ENCODE results near the gene FAAP100.

The FAAP100 gene

GRCh38 chr17:81509972-81510784 is 42.0 kb downstream of the FAAP100 start:
- no peak for DNase-seq

- DNase-seq, result no peak
Observed at GRCh38 chr17:81509207-81509971, 42.8 kb downstream of the FAAP100 start.

- DNase-seq, result no peak
Observed at GRCh38 chr17:81508639-81509206, 43.4 kb downstream of the FAAP100 start.

- DNase-seq, result no peak
Observed at GRCh38 chr17:81503619-81504018, 48.5 kb downstream of the FAAP100 start.

GRCh38 chr17:81502471-81503017 is 49.6 kb downstream of the FAAP100 start:
- DNase-seq, result no peak

GRCh38 chr17:81500047-81500446 is 52.1 kb downstream of the FAAP100 start:
- no peak for DNase-seq

- no peak for DNase-seq
Observed at GRCh38 chr17:81499601-81499970, 52.6 kb downstream of the FAAP100 start.

- DNase-seq, result no peak
Observed at GRCh38 chr17:81498953-81499600, 53.1 kb downstream of the FAAP100 start.

GRCh38 chr17:81494626-81495377 is 57.4 kb downstream of the FAAP100 start:
- no peak for DNase-seq

- no peak for DNase-seq
Observed at GRCh38 chr17:81493198-81494038, 58.7 kb downstream of the FAAP100 start.

- DNase-seq, result no peak
Observed at GRCh38 chr17:81492706-81493105, 59.4 kb downstream of the FAAP100 start.

- no peak for DNase-seq
Observed at GRCh38 chr17:81492202-81492601, 60.0 kb downstream of the FAAP100 start.

- no peak for DNase-seq
Observed at GRCh38 chr17:81491761-81492160, 60.4 kb downstream of the FAAP100 start.

- no peak for DNase-seq
Observed at GRCh38 chr17:81491181-81491581, 61.0 kb downstream of the FAAP100 start.

GRCh38 chr17:81489998-81490992 is 61.9 kb downstream of the FAAP100 start:
- no peak for DNase-seq
